Fibroblast of skin of left biceps (primary cell): ENCODE measurements around the gene TRABD2B.

Experiments used
- DNase-seq, 2 experiments: peaks; one replicate each; pipeline ENCODE4 v3.0.0-alpha.2; 2013; ENCODE audit warnings: low read depth in 2 of 2

TRABD2B gene

GRCh38 chr1:47830021-47830420 is 167.2 kb downstream of the TRABD2B start:
- no peak for DNase-seq

DNA sequence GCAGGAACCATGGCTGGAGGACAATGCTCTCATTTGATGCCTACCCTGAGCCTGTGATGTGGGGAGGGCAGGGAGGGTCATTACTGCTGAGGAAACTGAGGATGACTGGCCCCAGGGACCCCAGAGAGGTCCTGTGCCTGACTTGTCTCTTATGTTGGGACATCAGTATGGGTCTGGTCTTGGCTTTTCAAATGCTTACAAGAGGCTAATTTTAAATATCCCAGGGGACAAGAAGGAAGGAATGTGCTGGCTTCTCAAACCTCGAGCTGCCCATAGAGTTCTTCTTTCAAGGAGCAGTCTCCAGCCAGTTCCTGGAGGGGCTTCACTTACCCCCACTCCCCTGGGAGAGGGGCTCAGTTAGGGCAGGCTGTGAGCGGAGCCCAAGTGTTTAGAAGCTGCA is 168.2 kb downstream of the TRABD2B start:
- no peak for DNase-seq

GRCh38 chr1:47827109-47827508 is 170.1 kb downstream of the TRABD2B start:
- DNase-seq = no peak

DNA sequence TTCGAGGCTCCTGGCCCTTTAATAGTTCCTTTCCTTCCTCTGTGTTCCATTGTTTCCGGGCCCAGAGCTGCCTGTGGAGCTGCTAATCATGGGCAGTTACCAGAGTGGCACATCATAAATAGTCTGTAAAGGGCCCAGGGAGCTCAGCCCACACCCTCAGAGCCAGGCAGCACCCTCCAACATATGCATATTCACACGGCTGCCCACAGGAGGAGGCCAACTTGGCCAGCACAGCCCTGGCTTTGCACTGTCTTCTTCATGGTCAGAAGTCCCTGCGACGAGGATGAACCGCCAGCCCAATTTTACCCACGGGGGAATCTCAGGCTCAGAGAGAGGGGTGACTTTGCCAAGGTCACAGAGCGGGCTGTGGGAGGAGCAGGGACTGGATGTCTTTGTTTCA is 172.5 kb downstream of the TRABD2B start:
- DNase-seq = no peak

- DNase-seq = no peak
These were observed 172.9 kb downstream of the TRABD2B start for GRCh38 chr1:47824297-47824696.

DNA sequence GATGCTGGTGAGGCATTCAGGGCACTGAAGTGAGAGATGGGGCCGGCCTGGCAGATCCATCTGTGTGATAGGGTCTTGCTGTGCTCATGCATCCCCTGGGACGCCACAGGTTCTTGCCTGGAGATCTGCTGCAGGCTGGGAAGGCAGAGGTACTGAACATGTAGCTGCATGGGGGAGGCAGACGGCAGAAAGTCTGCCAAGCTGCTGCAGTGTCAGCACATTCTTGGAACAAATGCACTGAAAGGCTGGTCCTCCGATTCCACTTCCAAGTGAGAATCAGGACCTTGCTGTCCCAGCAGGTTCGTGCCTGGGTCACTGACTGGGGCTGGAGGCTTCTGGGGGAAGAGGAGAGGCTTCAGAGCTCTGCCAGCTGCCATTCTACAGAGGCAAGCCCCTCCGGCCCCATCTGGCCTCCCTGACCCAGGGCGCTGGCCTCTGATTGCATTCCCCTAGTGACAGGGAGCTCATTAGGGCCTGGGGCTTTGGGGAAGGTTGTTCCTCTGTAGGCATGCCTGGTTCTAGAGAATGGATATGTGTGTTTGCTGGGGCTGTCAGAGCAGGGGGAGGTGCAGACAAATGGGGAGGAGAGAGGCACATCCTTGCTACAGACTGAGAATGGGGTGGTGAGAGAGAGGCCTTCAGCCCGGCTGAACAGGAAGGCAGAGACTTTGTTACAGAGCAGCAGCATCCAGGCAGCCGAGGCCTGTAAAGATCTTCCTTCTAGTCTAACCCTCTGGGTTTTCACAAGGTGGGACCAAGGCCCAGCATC is 174.0 kb downstream of the TRABD2B start:
- DNase-seq = no peak

GRCh38 chr1:47821760-47822159 is 175.4 kb downstream of the TRABD2B start:
- DNase-seq = no peak

GRCh38 chr1:47819574-47819888 is 177.7 kb downstream of the TRABD2B start:
- DNase-seq = no peak

DNA sequence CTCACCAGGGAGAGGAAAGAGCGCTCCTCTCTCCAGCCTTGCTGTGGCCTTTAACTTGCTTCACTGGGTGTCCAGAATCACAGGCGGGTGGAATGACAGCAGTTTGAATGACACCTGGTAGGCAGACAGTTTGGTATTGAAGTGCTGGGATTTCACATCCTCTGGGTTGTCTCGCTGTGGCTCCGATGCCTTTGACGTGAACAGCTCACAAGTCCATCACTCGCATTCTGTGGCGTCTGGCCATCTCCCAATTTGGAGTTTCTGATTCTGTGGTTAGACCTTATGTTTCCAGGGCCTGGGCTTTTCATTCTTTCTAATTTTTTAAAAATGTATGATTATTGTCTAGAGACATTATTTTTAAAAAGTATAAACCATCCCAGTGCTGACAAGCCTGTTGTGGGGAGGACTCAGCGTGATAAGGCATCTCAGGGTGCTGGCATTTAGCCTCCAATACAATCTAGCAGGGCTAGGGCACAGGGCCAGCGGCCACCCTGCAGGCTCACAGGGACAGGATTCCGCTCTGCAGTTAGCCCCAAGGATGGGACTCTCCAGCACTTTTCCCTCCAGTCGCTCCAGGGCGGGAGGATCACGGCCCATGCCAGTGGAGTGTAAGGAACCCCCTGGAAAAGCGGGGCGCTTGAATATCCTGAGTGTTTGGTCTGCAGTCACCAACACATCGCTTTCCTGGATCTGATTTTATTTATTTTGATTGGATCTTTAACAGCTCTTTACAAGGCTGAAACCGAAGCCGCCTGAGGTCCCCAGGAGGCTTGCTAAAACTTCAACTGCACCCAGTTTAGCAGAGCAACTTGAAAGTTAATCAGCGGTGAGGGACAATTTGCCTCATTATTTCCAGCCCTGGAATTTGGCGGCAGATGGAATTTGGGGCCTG is 178.3 kb downstream of the TRABD2B start:
- peak; percentile 8 to 14 for DNase-seq

GRCh38 chr1:47817861-47818260 is 179.3 kb downstream of the TRABD2B start:
- DNase-seq = no peak

DNA sequence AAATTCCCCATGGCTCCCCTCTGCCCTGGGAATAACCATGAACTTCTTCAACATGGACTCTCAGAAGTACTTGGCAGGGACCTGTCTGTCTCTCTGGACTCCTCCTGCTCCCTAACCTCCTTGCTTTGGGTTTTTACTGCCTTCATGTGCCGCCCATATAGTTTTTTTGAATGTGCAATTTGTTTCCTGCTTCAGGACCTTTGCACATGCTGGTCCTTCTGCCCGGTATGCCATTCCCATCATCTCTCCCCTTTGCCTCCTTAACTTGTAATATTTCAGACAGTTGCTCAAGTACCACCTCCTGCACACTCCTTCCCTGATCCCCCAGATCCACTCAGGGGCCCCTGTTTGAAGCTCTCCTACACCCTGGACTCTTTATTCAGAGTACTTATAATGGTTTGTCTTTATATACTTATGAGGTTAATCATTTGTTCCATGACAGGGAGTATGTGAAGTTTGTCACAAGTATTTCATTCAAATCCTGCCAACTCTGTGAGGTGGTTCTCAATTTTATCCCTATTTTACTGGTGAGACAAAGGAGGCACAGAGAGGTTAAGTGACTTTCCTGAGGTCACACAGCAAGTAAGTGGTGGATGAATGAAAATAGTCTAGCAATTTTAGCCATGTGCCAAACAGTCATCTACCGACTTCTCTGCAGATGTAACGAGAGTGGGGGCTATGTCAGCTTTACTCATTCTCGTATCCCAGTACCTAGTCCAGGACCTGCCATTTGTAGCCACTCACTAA is 180.7 kb downstream of the TRABD2B start:
- DNase-seq = no peak

DNA sequence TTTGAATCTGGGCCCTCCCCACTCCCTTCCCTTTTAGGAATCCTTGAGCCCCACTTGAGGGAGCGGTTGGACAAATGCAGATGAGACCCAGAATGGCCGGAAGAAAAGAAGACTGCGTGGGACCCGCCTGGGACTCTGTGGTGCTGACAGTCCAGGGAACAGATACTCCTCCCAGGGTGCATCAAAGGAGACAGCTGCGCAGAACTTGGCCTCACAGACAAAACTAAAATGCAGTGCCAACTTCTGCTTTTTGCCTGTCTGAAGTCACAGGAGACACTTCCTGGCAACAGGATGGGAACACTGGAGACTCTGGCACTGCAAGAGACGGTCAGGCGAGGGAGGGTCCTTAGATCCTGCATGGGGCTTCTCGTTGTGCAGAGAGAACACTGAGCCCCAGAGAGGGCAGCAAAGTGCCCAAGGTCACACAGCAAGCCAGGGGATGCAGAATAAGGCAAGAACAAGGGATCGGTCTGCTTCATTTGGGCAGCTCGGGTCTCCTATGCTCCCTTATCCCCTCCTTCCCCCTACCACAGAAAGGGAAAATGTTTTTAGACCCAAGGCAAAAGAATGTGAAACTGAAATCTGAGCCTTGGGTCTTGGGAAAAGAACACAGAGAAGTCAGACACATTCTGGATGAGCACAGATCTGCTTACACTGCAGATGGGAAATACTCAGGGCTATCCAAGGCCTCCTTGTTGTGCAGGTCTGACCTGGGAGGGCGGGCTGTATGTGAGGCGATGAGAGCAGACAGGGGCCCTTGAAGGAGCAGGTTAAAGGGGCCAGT is 182.4 kb downstream of the TRABD2B start:
- DNase-seq = no peak

DNA sequence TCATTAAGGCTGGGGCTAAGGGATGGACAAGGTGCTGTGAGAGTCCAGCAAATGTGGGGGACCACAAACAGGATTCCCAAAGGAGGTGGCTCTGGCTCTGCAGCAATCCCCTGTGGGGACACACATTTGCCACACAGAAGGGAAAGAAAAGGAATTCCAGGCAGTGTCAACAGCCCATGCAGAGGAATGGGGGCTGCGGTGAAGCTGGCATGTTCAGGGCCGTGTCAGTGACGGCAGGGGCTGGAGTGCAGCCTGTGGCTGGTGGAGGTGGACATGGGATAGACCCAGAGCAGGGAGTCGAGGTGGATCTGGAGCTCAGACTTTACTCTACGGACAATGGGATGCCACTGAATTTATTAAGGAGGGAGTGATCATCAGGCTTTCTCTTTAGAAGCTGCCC is 183.2 kb downstream of the TRABD2B start:
- no peak for DNase-seq

- DNase-seq = no peak
These were observed 184.2 kb downstream of the TRABD2B start for GRCh38 chr1:47812904-47813514.

DNA sequence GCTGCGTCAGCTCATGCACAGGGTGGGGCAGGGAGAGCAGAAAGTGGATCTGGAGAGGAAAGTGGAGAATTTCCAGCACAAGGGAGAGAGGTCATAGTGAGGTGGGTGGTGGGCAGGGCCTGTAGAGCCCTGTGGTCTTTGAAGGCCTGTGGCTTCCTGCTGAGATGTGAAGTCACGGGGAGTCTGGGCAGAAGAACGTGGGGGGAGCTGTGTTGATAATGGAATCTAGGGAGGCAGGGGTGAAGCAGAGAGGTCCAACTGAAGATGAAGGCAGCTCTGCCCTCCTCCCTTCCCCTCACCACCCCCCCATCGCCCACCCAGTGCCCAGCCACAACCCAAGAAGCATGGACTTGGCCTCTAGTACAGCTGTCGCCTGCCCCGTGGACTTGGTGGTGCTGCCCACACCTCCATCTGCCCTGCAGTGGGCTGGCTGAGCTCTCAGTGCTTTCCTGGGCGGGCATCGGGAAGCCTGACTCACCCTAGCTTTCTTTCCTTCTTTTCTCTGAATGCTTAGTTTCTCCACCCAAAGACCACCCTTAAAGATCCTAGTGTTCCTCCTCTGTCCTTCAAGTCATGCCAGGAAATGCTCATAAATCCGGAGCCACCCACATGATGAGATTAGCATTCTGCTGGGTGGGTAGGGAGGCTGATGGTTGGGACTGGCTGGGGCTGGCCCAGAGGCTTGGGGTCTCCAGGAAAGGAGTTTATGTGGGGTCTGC is 186.1 kb downstream of the TRABD2B start:
- no peak for DNase-seq

DNA sequence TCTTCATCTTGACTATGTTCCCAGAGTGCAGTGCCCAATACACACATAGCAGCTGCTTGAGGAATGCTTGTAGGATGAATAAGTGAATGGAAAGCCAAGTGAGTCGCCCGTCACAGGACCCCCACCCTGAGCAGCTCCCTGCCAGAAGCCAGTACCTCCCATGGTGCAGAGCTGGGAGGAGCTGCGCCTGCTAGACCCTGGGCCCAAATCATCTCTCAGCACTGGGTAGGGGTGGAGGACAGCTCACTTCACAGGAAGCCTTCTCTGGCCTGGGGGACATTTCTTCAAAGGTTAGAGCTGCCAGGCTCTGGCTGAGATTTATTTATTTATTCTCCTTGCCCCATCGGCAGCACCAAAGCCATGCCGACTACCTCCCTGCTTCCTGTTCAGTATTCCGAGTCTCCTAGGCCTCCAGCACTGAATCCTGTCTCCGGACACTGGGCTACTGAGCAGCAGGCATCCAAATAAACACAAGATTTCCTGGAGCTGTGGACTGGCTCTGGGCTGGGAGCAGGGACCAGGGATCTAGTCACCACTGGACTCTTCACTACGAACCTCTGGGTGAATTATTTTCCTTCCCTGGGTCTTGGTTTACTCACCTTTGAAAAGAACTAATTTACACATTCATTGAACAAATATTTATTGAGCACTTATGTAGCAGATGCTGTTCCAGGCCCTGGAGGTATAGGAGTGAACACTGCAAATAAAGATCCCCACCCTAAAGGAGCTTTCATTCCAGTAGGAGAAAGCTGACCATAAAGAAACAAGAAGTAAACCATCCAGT is 187.7 kb downstream of the TRABD2B start:
- no peak for DNase-seq

- DNase-seq = no peak
These were observed 188.6 kb downstream of the TRABD2B start for GRCh38 chr1:47808612-47809011.

DNA sequence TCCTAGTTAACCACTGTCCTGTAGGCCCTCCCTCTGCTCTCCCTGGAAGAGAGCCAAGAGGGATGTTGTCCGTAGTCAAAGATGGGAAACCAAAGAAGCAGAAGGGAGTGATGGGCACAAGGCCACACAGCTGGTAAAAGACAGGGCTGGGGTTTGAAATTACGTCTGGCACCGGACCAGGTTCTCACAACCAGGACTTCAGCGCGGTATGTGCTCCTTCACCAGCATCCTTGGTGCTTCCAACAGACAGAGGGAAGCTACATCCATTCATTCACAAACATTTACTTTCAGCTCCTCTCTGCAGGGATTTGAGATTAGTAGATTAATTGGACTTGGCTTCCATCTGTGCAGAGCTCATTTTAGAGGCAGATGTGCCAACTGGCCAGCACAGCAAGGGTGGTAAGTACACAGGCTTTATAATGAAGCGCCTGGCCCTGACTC is 191.2 kb downstream of the TRABD2B start:
- no peak for DNase-seq

GRCh38 chr1:47805018-47805417 is 192.2 kb downstream of the TRABD2B start:
- no peak for DNase-seq
